Right lobe of liver (tissue), 4 donors: ENCODE results near the gene NUDT22.

ENCODE experiments used
- CTCF ChIP-seq, 4 donors: fragments of 200-600 bp in 3 of 4; fragments of 450-650 bp in 1 of 4; IDR thresholded peaks; one replicate each; pipeline versions ENCODE4 v1.5.1 to v1.8.0; 2016 to 2022; ENCODE audit warnings: antibody characterized with exemption in 4 of 4, mild to moderate bottlenecking in 2 of 4
- POLR2A ChIP-seq: fragments of 450-650 bp; IDR thresholded peaks from one replicate; pipeline ENCODE4 v1.6.1; 2017; ENCODE audit warnings: antibody characterized with exemption, mild to moderate bottlenecking
- donor health status: DM: no; HTN: no; CAD: no.
- donor health status: DM: no; HTN: no; CAD: no.
- donor health status: DM: no; HTN: yes; CAD: no.

DNA sequence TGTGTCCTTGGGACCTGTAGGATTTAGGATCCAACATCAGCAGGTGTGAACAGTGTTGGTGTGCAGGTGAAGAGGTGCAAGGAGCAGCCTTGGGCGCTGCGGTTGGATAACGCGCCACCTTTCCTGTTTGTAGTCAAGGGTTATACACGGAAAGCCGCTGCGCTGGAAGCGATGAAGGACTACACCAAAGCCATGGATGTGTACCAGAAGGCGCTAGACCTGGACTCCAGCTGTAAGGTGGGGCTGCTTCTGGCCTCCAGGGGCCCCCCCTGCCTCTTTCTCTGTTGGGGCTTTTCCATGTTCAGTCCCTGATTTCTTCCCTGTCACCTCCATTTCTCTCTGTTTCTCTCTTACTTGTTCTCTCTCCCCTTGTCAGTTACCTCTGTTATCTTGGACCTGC lies 23.1 kb upstream of the NUDT22 start:
- TF ChIP-seq POLR2A: no peak
- no peak for TF ChIP-seq CTCF (IDR thresholded peaks at IDR 0.05)
